Renal pelvis (tissue), 4 donors: ENCODE measurements around the gene DNAJC11. TPM values are rescaled to one million over a fixed set of nuclear protein-coding genes. Genes with fewer than 3 reads are reported as not detected.
"Not testable (repeated sequence)": the region's sequence is repeated elsewhere in the genome, so short reads cannot be mapped to it uniquely, and the experiment has no call there.

Experiments used
- DNase-seq: peaks from one replicate; pipeline ENCODE4 v3.0.0-alpha.2; 2013
- polyA plus RNA-seq, 3 donors: library from polyadenylated mRNA; unstranded; fragments of 120-200 nt; gene quantifications; one replicate each; pipeline ENCODE4 v1.2.1, GENCODE V29; 2013; ENCODE audit not compliant: insufficient read length in 3 of 3

The DNAJC11 gene
- polyA plus RNA-seq, 3 donors, result 57.3 to 79.4 (median 78.4) TPM

- peak; percentile 69 for DNase-seq
These were observed 98.2 kb downstream of the DNAJC11 start for GRCh38 chr1:6603238-6603914.

GRCh38 chr1:6602669-6603237, 98.9 kb downstream of the DNAJC11 start, which contains the start of gene KLHL21:
Gene KLHL21 (minus strand): TSS chr1:6602869. CDS start chr1:6602817, 52 bp downstream.
- peak; percentile 85 for DNase-seq

- DNase-seq, result no peak
These were observed 99.5 kb downstream of the DNAJC11 start for GRCh38 chr1:6601923-6602668.

DNA sequence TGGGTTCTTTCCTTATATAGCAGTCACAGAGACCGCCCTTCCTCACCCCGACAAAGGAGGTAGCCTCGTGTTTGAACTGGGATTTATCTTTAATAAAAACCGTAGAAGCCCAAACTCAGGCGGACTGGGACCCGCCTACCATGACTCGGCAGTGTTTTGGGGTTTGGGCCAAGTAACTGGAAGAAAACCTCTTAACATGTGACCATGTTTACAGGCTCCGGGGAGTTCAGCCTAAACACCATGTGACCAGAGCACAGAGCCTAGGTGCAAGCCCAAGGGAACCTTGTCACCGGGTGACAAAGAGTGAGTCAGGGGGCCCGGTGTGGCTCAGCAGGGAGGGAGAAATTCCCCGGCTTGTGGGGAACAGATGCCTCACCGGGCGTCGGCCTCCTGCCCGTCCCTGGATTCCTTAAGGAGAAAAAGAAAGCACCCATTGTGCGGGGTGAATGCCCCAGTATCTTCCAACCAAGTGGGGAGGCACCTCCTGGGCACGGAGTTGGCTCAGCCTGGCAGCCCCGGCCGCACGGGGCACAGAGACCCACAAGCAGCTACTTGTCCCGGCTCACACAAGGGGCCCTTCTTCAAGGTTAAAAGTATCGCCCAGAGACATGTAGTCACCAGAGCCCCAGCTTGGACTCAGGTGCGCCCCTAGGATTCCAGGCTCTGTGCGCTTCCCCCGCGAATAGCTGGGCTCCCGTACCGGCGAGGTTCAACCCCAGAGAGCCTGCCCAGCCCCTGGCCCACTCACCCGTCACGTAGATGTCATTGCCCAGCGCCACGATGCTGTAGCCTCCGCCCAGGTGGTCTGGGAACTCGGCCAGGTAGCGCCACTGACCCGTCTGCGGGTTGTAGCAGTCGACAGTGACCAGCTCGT, 100.3 kb downstream of the DNAJC11 start:
- peak; percentile 45 for DNase-seq

GRCh38 chr1:6600410-6601048, 101.1 kb downstream of the DNAJC11 start:
- DNase-seq, result no peak

DNA sequence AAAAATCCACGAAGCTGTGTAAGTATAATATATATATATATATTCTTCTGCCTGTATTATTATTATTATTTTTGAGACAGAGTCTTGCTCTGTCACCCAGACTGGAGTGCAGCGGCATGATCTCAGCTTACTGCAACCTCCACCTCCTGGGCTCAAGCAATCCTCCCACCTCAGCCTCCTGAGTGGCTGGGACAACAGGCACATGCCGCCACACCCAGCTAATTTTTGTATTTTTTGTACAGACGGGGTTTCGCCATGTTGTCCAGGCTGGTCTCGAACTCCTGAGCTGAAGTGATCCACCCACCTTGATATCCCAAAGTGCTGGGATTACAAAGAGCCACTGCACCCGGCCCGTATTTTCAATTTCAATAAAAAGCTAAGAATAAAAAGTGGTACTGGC, 101.6 kb downstream of the DNAJC11 start:
- DNase-seq, result not testable (repeated sequence)

- no peak for DNase-seq
These were observed 102.3 kb downstream of the DNAJC11 start for GRCh38 chr1:6599141-6599975.

- DNase-seq, result no peak
These were observed 103.9 kb downstream of the DNAJC11 start for GRCh38 chr1:6597777-6598131.

DNA sequence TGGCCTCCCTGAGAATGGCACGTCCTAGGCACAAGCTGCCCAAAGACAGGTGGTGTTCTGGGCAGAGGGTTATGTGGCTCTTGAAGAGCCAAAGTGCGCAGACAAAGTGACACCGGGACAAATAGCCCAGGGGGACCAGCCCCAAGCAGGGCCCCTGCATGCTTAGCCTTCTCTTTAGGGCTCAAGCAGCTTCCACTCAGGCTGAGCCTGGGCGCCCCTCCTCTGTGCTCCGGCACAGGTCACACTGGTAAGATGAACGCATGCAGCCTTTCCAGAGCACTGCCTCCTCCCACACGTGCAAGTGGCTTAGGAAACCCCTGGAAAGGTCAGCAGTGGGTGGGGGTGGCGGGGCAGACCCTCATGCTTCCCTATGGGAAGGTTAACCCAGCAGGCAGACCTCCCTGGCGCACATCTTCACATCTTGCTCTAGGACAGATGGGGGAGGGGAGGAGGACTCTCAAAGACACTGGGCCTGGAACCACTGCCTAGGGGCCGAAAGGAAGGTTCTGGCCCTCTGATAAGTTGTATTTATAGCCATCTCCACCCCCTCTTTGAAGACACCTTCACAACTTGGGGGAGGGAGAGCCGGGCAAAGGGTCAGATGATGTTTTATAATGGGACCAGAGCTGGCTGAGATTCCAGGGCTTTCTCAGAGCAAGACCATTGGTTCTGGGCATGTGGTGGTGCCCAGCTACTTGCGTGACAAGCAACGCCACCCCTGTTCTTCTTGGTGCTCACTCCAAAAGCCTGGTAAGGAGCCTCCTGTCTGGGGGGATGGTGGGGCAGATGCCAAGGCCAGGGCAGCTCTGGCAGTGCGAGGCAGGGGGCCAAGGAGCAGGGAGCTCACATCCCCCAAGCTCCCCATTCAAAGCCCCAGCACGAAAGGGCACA, 104.5 kb downstream of the DNAJC11 start:
- no peak for DNase-seq

- no peak for DNase-seq
These were observed 105.3 kb downstream of the DNAJC11 start for GRCh38 chr1:6596351-6596750.

- DNase-seq, result no peak
These were observed 106.5 kb downstream of the DNAJC11 start for GRCh38 chr1:6594977-6595740.

DNA sequence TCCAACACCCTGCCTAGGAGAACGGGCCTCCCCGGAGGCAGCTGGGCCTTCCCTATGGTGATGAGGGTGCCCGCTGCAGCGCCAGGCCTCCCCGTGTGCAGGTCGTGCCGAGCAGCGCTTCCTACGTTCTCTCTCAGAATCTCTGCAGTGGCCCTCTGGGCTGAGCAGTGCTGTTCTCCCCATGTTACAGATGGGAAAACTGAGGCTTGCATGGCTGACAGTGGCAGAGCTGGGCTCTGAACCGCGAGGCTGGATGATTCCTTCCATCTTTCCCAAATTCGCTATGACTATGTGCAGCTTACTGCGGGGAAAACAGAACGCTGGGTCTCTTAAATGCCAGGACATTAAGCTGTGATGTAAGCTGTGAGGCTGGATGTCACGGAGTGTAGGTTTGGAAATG, 107.8 kb downstream of the DNAJC11 start:
- DNase-seq, result no peak

- no peak for DNase-seq
These were observed 108.6 kb downstream of the DNAJC11 start for GRCh38 chr1:6592865-6593593.

GRCh38 chr1:6592441-6592840, 109.2 kb downstream of the DNAJC11 start:
- DNase-seq, result no peak

DNA sequence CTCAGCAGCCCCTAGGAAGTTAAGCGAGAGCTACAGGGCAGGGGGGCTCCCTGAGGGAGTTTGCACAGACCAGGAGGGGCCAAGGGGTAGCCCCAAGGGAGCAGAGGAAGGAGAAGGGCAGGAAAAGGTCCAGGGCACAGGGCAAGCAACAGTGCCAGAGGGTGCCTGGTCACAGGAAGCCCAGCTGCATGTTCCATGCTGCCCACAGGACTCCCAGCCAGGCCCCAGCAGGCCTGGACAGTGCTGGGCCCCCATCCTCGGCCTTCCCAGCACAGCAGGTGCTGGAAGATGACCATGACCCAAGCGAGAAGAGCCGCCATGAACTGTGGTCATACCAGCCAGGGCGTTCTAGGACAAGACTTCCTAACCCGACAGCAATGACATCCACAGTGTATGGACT, 110.0 kb downstream of the DNAJC11 start:
- no peak for DNase-seq

DNA sequence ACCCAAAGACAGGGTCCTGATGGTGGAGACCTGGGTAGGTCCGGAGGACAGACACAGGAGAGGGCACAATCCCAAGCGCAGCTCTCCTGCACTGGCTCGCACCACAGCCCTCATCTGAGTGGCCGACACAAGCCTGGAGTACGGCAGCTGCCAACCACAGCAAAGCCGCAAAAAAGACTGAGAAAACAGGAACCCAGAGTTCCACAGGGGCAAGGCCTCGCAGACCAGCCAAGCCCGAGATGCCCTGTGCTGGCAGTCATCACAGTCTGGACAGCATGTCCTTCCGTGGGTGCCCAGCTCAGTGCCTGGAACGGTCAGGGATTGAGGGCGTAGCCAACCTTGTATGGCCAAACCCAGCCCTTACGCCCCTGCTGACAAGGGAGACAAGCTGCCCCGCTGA, 110.4 kb downstream of the DNAJC11 start:
- DNase-seq, result no peak

- no peak for DNase-seq
These were observed 111.6 kb downstream of the DNAJC11 start for GRCh38 chr1:6590046-6590445.

DNA sequence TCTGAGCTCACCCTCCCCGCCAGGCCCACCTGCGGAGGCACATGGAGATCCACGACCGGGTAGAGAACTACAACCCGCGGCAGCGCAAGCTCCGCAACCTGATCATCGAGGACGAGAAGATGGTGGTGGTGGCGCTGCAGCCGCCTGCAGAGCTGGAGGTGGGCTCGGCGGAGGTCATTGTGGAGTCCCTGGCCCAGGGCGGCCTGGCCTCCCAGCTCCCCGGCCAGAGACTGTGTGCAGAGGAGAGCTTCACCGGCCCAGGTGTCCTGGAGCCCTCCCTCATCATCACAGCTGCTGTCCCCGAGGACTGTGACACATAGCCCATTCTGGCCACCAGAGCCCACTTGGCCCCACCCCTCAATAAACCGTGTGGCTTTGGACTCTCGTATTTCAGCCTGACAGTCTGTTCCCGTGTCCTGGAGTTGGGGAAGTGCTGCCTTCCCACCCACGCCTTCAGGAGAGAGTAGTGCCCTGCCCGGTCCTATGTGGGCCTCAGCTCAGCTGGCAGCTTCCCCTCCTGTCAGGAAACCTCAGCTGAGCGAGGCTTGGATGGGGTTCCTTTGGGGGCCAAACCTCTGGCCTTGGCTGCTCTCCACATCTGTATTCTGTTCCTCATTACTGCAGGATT, 112.6 kb downstream of the DNAJC11 start:
- DNase-seq, result no peak
